NOMO-1 treated with DMSO at 0.1 percent for 48 hours (cell line): ENCODE results near the gene KCNH2.

ENCODE experiments used
- DNase-seq: peaks from one replicate; lab custom pipeline; 2025; ENCODE audit not compliant: unreplicated experiment; lab: John Stamatoyannopoulos, UW

Gene KCNH2

DNA sequence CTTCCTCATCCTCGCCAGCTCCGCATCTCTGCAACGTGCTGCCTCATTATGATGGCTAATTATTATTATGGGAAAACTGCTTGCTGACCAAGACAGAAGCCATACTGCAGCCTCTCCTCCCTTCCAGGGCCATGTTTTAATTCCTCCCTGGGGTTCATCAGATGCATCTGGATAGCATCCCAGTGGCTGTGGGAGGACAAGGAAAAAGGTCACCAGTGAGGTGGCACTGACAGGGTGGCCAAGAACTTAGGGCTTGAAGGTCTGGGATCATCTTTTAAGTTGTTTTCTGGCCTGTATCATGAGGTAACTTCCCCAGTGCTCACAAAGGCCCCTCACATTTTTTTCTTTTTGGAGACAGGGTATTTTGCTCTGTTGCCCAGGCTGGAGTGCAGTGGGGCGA lies 39.6 kb downstream of the KCNH2 start:
- DNase-seq: no peak

DNA sequence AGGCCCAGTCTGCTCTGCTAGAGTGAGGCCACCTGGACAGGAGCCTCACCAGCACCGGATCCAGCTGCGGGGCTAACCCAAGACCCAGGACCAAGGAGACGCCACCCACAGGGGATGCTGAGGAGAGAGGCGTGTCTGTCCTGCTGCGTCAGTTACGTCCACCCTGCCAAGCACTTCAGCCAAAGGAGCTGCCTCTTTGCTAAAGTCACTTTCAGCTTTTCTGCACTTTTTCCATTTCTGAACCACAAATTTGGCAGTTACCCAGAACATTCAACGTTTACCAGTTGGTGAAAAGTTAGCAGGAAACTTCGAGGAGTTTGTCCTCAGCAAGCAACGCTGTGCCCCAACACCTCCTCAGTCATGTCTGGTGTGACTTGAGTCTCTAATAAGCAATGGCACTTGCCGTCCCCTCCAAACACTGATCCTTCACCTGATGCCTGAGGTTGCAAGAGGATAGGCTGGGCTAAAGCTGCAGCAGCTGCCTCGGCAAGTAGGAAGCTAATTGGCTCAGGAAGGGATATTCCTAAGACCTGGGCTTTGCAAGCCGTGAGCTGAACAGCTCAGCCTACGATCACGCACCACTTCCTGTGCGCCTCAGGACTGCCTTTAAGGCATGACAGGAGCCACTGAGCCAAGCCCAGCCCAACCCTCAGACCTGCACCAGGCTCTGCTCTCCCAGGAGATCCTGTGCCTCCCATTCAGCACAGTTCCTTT lies 40.1 kb downstream of the KCNH2 start:
- DNase-seq: no peak

DNA sequence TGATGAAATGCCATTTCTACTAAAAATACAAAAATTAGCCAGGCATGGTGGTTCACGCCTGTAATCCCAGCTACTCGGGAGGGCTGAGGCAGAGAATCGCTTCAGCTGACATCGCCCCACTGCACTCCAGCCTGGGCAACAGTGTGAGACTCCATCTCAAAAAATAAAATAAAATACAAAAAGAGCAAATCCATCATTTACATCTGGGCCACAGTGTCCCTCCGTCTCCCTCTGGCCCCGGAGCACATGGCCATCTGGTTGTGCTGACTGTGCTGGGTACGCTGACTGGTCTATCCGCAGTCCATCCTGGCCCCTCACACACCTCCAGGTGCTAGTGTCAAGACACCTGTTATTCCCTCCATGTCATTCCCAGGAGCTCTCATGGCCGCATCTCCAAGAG lies 42.1 kb downstream of the KCNH2 start:
- DNase-seq: no peak

DNA sequence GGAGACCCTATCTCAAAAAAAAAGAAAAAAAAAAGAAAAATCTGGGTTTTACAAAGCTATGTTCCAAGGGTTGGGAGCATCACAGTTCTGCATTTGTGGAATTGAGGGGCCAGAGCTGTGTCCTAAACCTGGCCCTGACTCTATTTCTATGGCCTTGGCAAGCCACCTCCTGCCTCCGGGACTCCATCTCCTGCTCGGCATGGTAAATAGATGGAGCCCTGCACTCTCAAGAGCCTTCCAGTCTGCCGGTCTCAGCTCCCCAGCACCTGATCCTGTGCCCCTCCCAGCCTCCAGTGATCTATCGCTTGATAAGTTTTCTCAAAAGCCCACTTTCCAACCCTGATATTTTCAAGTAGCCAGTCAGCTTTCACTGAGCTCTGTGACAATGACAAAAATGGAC lies 43.0 kb downstream of the KCNH2 start:
- DNase-seq: no peak

DNA sequence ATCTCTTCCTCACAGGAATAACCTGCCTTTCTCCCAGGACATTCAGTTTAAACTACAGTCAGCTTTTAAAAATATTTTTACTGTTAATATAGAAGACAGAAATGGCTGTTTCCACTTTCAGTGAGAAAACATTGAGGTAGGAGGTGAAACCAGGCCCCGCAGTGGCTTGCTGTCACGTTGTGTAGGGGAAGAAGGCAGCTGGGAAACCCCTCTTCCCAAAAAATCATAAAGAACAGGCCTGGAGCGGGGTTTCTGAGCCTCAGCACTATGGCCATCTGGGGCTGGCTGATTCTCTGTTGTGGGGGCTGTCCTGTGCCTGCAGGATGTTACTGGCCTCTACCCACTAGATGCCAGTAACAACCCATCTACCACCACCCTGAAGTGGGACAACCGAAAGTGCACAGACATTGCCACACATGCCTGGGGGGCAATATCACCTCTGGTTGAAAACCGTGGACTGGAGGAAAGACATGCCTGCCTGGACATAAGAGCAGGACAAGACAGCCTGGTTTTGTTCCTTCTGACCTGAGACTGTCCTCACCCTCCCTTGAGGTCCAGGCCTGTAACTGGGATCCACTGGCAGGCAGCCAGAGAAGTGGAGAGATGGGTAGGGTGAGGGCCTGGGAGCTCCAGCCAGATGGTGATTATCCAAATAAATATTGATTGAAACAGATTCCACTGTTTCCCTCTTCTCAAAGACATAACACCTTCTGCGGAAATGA lies 43.9 kb downstream of the KCNH2 start:
- DNase-seq: no peak

DNA sequence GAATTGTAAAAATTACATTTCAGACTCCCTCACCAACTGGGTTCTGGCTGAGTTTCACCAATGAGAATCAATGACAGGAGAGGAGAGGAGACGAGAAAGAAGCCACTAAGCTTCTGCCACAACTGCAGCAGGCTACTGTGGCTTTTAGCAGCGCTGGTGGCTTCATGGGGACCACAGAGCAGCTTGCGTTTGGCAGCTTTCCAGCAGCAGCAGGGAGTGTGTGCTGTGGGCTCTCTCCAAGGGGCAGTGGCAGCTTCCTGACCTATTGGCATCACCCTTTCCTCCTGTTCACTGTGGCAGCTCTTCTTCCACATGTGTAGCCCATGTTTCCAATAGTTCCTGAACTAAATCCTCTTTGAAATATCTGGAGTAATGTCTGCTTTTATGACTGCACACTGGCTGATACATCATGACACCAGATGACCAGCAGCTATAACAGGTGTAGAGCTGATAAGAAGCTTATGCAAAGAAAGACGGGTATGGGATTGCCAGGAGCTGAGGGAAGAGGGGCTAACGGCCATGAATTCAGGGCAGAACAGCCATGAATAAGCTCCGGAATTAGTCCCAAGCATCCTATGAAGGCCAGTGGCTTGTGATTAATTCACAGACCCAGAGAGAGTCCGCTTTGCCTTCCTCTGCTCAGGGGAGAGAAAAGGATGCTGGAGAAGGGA lies 46.8 kb downstream of the KCNH2 start:
- no peak for DNase-seq

DNA sequence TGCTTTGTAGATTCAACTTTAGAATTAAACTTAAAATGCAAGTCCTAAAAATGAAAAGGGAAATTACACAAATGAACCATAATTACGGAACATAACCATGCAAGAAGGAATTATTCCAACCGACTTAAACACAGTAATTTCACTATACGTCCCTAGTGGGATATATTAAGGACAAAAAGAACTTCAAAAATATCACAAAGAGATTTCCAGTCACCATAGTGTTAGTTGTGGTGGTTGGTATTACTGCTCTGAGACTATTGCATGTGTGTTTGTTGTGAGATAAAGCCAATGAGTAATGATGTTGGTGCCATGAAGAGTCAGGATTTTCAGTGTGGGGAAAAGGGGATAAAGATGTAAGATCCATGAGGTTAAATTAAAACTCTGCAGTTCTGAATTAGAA lies 49.6 kb downstream of the KCNH2 start:
- DNase-seq: no peak

DNA sequence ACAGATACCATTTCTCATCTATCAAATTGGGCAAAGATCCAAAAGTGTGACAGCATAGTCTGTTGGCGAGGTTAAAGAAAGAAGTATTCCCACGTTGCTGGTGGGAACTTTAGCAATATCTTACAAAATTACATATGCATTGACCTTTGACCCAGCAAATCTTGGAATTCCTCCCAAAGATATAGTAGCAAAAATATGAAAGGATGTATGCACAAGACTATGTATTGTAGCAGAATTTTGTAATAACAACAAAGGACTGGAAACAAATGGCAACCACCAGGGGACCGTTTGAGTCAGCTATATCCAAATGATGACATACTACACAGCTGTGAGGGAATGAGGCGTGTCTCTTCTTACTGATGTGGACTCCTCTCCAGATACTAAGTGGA lies 50.2 kb downstream of the KCNH2 start:
- no peak for DNase-seq

DNA sequence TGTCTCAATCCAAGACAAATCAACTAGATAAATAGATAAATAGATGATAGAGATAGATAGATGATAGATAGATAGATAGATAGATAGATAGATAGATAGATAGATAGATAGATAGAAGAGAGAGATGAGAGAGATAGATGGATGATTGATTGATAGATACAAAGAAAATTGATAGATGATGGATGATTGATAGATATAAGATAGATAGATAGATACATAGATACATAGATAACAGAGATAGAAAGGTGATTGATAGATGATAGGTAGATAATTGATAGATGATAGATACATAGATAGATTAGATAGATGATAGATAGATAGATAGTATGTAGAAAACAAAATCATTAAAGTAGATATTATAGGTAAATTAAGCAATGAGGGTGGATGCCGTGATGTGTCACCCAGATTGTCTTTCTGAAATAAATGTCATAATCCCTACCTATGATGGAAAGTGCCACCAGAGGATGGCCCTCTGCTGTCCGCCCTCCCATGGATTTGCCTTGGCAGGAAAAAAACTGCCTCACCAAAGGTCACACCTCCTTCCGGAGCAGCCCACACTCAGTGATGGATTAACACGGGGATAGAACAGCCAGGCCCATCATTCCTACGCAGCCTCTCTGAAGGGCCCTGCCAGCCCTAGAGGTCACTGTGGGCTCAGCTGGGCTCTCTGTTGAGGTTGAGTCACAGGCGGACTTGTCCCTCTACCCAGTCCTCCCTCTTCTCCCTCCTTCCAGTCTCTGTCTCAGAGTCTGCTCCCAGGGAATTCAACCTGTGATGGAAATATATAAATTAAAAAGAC lies 50.8 kb downstream of the KCNH2 start:
- DNase-seq: no peak

DNA sequence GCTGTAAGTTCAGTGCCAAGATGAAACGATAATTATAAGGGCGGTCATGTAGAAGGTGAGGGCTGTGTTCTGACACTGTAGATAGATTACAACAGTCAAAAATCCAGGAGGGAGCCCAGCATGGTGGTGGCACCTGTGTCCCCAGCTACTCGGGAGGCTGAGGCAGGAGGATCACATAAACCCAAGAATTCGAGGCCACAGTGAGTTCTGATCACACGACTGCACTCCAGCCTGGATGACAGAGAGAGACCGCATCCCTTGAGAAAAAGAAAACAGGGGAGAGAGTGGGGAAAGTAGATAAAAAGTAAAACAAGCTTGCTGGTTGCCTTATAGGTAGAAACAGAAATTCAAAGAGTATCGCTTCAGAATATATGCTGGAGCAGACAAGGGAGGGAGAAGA lies 52.1 kb downstream of the KCNH2 start:
- DNase-seq: no peak

DNA sequence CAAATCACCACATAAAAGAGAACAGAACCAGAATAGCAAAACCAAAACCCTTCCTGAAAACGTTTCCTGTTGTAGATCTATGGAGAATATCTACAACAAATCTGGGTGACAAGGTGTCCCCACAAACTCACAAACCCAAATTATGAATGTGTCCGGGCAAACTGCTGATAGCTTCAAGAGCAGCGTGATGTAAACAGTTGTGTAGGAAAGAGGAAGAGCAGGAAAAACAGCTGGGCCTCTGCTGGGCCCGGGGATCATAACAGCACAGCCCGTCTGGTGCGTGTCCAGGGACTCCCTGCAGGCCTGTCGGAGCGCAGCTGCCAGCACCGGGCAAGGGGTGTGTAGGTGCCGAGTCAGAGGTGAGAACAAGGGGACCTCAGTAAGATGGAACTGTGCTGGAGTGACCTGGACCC lies 53.7 kb downstream of the KCNH2 start:
- DNase-seq: no peak

DNA sequence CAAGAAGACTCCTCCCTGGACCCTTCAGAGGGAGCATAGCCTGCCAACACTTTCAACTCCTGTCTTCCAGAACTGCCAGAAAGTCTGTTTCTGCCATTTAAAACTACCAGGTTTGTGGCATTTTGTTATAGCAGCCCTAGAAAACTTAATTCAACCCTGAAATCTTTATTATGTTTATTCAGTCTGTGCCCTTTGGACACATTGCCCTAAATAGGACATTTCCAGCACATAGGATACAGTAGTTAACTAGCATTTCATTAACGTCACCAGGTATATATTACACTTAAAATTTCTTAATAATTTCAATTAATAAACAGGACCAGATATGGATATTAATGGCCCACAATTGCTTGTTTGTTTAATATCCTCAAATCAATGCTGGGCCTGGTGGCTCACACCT lies 54.3 kb downstream of the KCNH2 start:
- DNase-seq: no peak

DNA sequence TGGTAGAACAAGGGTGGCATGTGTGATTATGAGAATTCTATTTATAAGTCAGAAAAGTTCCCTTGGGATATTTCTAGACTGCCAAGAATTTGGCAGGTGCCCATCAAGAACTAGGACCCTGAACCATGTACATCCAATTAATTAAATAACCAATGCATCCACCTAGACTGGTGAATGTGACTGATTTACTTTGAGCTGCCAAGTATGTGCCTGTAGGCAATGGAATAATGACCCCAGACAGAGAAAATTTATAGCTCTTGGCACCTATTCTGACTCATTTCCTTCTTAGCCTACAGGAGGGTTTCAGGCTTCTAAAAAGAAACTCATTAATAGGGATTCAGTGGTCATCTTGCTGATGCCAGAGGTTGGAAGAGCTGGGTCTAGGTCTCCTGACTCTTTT lies 54.9 kb downstream of the KCNH2 start:
- DNase-seq: no peak

DNA sequence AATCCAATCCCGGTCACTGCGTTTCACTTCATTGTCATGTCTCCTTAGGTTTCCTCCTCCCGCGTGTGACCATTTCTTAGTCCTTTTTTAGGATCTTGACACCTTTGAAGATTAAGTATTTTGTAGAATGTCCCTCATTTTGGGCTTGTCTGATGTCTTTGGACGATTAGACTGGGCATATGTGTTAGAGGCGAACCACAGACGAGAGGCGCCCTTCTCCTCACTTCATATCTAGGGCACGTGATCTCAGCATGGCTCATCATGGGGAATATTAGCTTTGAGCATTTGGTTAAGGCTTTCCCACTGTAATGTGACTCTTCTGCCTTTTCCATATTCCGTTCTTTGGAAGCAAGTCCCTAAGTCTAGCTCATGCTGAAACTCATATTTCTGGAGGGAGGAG lies 59.0 kb downstream of the KCNH2 start:
- no peak for DNase-seq

DNA sequence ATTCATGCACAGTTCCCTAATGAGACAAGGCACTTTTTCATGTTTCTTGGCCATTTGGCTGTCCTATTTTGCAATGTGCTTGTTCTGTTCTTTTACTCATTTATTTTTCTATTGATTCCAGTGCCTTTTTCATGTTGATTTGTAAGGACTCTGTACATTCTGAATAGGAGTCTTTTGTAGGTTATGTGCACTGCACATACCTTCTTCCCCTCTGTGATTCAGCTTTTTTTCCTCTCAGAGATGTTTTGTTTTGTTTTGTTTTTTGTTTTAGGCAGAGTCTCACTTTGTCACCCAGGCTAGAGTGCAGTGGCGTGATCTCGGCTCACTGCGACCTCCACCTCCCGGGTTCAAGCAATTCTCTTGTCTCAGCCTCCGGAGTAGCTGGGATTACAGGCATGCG lies 59.7 kb downstream of the KCNH2 start:
- DNase-seq: no peak

DNA sequence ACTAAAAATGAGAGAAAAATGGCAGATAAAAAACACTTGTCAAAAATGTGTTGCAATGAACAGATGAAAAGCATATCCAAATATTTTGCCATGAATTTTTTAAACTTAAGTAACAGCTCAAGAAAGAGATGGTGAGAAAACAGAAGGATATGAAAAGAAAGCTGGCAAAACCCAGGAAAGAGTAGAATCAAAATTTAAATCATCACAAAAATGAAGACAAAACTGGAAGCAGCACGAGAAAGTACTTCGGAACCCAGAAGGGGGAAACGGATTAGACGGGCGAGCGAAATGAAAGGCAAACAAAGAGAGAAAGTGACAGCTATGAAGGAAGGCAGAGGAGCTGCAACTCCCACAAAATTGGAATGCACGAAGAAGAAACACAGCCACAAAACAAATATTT lies 60.2 kb downstream of the KCNH2 start:
- DNase-seq: no peak

DNA sequence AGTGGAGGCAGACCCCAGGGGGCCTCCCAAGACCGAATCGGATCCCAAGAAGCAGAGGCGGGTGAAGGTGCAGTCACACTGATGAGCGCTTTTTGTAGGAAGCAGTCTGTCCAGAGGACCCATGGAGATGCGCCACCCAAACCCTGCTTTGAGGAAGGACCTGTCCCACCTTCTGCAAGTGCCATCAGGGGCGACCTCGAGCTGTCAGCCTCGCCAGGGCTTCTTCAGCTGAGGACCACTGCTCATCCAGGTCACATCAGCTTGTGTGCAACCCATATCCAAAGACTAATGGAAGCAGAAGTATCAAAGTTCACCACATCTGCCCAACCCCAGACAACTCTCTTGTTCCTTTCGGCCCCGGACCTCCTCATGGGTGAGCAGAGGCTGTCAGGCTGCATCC lies 61.5 kb downstream of the KCNH2 start:
- DNase-seq: no peak

DNA sequence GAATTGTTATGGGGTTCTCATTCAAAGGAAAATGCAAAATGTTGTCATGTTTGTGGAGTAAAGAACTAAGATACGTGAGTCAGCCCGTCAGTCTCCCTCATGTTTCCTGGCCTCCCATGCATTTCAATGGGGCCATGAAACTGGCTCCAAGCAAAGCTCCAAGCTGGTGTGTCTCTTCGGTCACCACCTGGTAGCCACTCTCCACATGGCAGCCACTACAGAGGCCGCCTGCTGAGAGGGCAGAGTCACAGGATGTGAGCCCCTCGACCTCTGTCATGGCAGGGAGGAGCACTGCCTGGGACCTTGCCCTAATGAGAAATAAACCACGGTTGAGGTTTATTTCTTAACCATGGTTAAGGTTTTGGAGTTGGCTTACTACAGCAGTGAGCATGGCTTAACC lies 63.2 kb downstream of the KCNH2 start:
- no peak for DNase-seq

DNA sequence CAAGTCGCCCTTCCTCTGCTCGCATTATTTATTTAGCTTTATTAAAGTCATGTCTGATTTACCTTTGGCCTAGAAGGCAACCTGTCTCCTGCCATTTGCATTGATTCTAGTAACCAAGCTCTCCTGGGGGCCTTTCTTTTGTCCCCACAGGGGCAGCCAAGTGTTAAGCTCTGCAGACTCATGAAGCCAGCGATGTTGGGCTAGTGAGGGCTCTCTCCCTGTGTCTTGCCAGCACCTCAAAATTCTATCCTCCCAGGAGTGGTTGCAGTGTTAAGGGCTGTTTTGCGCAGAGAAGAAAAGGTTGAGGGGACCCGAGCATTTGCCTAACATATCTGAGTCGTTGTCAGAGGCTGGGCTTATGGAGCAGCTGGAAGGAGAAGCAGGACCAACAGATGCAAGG lies 63.9 kb downstream of the KCNH2 start:
- DNase-seq: no peak

DNA sequence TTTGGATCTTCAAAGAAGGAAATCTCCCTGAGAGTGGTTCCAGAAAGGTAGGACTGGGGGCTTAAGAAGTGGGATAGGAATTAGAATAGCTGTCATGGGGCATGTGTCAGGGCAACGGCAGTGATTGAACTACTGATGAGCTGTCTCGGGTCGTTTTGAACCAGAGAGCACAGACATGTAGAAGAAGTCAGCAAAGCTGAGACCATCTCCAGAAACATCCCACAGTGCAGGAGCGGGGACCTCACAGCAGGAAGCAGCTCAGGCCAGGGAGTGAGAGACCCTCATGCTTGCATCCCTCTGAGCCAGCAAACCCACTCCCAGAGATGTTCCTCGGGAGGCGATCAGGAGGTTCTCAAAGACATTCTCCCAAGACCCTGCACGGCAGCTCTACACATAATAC lies 65.7 kb downstream of the KCNH2 start:
- DNase-seq: no peak

DNA sequence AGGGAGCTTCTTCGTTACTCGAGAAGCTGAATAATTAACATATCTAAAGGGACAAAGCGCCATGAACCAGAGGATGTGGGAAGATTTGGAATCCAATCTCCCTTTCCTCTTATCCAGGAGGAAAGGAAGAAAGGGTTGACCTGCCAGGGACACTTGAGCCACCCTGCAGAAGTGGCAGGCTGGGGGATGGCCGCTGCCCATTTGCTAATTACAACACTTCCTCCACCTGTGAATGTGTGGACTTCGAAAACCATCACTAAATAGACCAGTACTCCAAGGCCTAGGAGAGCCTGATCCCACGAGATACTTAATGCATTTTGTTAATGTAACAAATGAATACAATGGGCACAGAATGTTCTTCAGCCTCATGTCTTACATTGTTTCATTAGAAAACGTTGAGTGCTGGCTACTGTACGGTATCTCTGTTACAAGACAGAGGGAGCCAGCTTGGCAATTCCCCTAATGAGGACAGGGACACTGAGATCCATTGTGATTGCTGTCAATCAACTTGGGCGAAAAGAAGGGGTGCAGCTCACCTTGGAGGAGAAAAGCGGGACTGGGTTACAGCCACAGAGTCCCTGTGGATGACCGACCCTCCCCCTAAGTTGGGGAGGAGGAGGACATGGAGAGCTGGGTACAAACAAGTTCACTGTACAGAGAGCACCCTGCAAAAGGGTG lies 66.4 kb downstream of the KCNH2 start:
- no peak for DNase-seq
